OCI-M2 (cell line): ENCODE results near the gene APRT.
"Not testable (repeated sequence)": the region's sequence is repeated elsewhere in the genome, so short reads cannot be mapped to it uniquely, and the experiment has no call there.

Experiments
- DNase-seq: peaks from one replicate; lab custom pipeline; 2025; ENCODE audit not compliant: unreplicated experiment; lab: John Stamatoyannopoulos, UW

The APRT gene

DNA sequence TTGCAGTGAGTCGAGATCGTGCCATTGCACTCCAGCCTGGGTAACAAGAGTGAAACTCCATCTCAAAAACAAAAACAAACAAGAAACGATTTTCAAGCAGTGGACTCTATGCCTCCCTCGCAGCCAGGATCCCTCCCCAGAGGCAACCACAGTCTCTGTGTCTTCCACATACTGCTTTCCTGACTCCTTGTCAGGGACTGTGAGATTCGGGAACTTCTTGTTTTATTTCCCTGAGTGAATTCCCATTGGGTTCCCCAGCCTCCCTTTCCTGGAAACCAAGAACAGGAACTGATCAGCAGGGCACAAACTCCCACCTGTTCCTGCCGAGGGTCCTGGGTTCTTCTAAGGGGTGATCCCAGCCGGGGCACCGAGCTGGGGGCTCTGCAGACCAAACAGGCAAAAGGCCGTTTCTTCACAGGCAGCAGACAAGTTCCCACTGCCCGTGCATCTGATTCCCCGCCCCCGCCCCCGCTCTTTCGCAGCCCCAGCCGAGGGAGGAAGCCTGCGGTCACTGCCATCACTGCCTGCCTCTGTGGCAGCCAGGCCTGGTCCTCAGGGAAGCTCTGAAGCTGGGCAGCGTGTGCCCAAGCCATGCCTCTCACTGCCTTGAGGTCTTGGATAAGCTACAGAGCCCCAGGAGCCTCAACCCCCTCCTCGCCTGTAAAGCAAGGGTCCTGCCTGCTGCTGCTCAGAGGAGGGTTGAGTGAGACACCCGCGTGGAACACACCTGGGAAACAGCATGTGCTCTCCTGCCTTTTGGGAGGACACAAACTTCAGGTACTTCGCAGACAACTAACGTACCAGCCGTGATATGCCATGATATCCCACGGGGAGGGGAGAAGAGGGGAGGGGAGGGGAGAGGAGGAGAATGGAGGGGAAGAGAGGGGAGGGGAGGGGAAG, 21.2 kb downstream of the APRT start:
- DNase-seq, result no peak

DNA sequence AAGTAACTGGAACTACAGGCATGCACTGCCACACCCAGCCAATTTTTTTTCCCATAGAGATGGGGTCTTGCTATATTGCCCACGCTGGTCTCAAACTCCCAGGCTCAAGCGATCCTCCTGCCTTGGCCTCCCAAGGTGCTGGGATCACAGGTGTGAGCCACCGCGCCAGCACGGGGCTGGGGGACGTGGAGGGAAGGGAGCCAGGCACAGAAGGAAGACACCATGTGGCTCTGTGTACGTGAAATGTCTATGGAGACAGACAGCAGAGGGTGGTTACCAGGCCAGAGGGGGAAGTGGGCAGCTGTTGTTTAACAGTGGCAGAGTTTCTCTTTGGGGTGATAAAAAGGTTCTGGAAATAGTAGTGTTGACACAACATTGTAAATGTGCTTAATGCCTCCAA, 22.1 kb downstream of the APRT start:
- DNase-seq, result no peak

DNA sequence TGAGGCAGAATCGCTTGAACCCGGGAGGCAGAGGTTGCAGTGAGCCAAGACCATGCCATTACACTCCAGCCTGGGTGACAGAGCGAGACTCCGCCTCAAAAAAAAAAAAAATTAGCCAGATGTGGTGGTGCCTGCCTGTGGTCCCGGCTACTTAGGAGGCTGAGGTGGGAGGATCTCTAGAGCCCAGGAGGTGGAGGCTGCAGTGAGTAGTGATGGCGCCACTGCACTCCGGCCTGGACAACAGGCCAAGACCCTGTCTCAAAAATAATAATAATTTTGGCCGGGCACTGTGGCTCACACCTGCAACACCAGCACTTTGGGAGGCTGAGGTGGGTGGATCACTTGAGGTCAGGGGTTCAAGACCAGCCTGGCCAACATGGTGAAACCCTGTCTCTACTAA, 23.0 kb downstream of the APRT start:
- not testable (repeated sequence) for DNase-seq

GRCh38 chr16:88787579-88788314, 24.0 kb downstream of the APRT start:
- no peak for DNase-seq

GRCh38 chr16:88785106-88785924, 26.4 kb downstream of the APRT start, which contains the start of gene PIEZO1:
PIEZO1 (minus strand) TSS chr16:88785220; CDS start chr16:88784964, 256 bp downstream.
- DNase-seq, result no peak

DNA sequence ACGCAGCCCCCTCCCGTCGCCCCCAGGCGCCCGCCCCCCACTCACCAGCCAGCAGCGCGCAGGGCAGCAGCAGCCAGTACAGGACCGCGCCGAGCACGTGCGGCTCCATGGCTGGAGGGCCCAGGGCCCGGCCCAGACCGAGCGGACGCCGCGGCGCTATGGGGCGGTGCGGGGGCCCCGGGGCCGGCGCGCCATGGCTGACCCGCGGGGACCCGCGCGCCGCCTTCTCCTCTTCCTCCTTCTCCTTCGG, 26.9 kb downstream of the APRT start:
- no peak for DNase-seq

- DNase-seq, result no peak
Observed at GRCh38 chr16:88784074-88784855, 27.5 kb downstream of the APRT start.

DNA sequence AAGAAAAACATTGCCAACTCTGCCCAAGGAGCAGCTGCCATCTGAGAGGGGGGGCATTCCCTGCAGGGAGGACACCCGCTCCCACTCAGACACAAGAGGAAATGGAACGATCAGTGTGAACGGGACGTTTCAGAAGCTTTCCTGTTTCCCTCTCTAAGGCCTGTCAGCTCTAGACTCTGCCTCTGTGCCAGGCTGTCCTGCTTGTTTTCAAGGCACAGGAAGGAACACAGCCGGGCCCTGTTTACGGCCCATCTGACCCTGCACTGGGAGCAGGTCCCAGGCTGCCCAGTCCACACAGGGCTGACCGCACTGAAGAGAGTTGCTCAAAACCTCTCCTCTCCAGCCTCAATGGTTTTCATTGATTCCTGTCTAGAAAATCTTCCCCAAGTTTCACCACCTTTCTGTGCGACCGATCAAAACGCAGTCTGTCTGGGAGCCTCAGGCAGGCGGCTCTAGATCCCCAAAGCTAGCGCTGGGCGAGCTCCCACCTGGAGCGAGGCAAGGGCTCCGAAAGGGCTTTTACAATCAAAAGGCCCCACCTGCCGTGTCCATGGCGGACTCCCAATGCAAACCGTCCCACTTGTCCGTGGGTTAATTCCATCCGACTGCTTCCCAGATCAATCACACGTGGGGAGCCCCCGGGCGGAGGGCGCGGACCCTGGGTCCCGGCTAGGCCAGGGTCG, 28.2 kb downstream of the APRT start:
- no peak for DNase-seq

DNA sequence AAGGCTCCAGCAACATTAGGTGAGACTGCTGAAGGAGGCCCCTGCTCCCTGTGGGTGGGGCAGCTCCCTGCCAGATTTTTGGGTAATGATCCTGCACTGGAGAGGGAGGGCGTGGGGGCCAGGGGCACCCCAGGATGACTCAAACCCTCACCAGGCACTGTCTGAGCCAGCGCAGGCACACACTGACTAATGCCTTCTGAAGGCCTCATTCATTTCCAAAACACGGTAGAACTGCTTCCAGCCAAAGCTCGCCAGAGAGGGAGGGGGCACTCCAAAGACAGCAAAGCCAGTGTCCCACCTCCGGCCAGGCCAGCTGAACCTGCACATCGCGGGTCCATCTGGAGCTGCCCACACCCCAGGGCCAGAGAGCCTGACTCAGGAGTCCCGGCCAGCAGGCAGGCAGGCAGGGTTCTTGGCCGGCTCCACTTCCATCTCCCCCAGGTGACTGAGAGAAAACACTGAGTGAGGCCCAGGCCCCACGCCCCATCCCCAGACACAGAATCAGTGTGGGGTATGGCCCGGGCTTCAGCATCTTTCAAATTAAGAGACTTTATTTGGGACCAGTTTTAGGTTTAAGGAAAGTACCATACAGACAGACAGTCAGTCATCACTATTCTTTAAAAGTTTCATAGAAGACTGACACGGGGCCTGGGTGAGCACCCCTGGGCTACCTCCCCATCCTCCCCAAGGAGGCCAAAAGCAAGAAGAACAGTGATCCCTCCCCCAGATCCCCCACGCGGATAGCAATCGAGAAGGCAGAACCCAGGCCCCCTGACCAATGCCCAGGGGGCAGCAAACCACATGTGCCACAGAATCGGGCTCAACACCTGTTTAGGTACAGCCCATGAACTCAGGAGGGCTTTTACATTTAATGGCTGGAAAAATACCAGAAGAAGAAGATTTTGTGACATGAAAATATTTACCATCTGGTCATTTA, 29.0 kb downstream of the APRT start:
- no peak for DNase-seq

GRCh38 chr16:88781140-88782077, 30.3 kb downstream of the APRT start:
- no peak for DNase-seq

DNA sequence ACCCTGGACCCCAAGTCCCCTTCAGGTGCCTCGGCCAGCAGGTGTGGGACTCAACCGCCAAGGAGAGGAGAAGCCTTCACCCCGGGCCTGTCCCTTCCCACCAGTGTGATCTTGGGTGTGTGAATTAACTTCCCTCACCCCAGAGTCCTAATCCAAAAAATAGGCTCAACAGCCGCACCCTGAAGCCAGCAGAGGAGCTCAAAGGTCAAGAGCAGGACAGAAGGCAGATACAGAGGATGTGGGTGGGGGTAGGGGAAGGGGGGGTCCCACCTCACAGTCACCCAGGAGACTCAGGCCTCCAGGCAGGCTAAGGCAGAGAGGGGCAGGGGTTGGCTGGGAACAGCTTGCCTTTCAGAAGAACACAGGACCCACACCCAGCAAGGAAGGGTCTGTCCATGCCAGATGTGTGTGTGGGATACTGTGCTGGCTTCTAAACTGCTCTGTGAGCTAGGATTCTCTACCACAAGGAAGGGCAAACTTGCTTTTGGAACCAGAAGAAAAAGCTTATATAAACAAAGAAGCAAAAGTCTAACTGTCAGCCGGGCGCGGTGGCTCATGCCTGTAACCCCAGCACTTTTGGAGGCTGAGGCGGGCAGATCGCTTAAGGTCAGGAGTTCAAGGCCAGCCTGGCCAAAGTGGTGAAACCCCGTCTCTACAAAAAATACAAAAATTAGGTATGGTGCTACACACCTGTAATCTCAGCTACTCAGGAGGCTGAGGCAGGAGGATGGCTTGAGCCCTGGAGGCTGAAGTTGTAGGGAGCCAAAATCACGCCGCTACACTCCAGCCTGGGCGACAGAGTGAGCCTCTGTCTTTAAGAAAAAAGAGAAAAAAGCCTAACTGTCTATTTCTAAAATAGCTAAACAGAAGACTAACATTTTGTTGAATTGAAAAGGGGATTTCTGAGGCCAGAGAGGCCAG, 31.3 kb downstream of the APRT start:
- no peak for DNase-seq

DNA sequence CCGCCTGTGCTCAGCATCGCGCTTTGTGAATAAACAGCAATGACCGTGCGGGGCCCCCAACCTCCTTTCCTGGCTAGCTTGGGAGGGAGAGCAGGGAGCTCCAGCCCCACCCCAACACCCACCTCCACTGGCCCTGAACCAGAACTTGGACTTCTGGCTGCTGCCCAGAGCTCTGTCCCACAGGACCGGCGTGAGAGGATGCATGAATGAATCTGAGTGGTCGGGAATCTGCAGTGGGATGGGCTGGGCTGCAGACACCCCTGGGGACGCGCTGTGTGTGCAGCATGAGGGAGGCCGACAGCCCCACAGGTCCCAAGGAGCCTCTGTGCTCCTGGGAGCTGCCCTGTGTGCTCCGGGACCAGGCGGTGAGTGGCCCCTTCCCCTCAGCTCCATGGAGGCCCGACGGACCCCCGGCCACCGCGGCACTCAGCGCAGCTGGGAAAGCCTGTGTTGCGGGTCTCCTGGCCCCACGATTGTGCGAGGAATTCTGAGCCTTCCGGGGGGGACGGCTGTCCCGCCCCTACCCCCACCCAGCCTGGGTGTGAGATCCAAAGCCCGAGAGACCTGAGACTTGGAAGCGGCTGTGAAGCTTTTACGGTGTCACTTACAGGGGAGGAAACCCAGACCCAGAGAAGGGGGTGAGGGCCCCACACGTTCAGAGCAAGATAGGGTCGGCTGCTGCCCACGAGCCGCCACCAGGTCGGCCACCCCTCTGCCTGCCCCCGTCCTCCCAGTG, 32.2 kb downstream of the APRT start:
- DNase-seq, result no peak

GRCh38 chr16:88778541-88779065, 33.1 kb downstream of the APRT start:
- DNase-seq, result no peak

DNA sequence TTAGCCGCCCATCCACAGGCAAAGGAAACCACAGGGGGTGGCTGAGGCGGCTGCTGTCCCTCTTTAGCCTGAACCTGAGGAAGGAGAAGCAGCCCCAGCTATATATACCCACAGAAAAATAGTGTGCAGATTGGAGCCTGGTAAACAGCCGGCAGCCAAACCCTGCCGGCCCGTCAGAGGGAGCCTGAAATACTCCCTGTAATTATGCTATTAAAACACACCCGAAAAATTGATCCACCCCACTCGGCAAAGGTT, 33.5 kb downstream of the APRT start:
- no peak for DNase-seq

- no peak for DNase-seq
Observed at GRCh38 chr16:88777471-88778270, 34.1 kb downstream of the APRT start.

- DNase-seq, result no peak
Observed at GRCh38 chr16:88775825-88776224, 35.9 kb downstream of the APRT start.
